GM23338 (cell line): Measurements from ENCODE around the gene ELL2. TPM values are rescaled to one million over a fixed set of nuclear protein-coding genes. Genes with fewer than 3 reads are reported as not detected.

Source experiments
- CREB1 ChIP-seq: fragments of 250-450 bp; sonication (Bioruptor Pico); IDR thresholded peaks from 2 replicates; pipeline ENCODE4 v1.5.0; 2020; ENCODE audit warnings: low read depth, mild to moderate bottlenecking, moderate library complexity
- ETS1 ChIP-seq: IDR thresholded peaks from 2 replicates; pipeline ENCODE4 v1.6.1; 2016; ENCODE audit warnings: antibody characterized with exemption
- EZH2 ChIP-seq: fragments of 200-600 bp; sonication (generic); IDR thresholded peaks from one replicate; pipeline ENCODE4 v1.8.0; 2017; ENCODE audit warnings: antibody characterized with exemption, mild to moderate bottlenecking, low read depth; ENCODE audit not compliant: unreplicated experiment
- EZH2phosphoT487 ChIP-seq: fragments of 200-600 bp; sonication (generic); IDR thresholded peaks from one replicate; pipeline ENCODE4 v1.8.1; 2018; ENCODE audit warnings: antibody characterized with exemption; ENCODE audit not compliant: unreplicated experiment
- POLR2AphosphoS5 ChIP-seq: IDR thresholded peaks from 2 replicates; pipeline ENCODE4 v1.6.1; 2016; ENCODE audit warnings: antibody characterized with exemption, low read depth
- STAT1 ChIP-seq: IDR thresholded peaks from one replicate; pipeline ENCODE4 v1.6.1; 2016; ENCODE audit warnings: antibody characterized with exemption; ENCODE audit not compliant: unreplicated experiment
- ZNF114 ChIP-seq: fragments of 250-450 bp; sonication (Bioruptor Pico); IDR thresholded peaks from 2 replicates; pipeline ENCODE4 v1.5.0; 2020; ENCODE audit warnings: mild to moderate bottlenecking, moderate library complexity
- ZNF462 ChIP-seq: fragments of 250-450 bp; sonication (Bioruptor Pico); IDR thresholded peaks from 2 replicates; pipeline ENCODE4 v1.5.0; 2020; ENCODE audit warnings: mild to moderate bottlenecking, moderate library complexity
- polyA plus RNA-seq: library from polyadenylated mRNA; unstranded; fragments of >200 nt; fragmentation: Nextera tagmentation; extraction: Ambion mirVana; gene quantifications from 2 replicates; pipeline ENCODE4 v1.2.1, GENCODE V29; 2016
- total RNA-seq: library from RNA; depleted of rRNA; stranded (reverse); fragments of >200 nt; shearing (Covaris generic); gene quantifications from 2 replicates; pipeline ENCODE4 v1.2.3, GENCODE V29; 2014

Gene ELL2
- total and polyA plus RNA-seq, 2 experiments from 2014 or later, result 7.4 to 32.6 TPM

GRCh38 chr5:95880081-95880926 is 81.3 kb downstream of the ELL2 start (continued):
- no peak for TF ChIP-seq ZNF462
- TF ChIP-seq ZNF114 (CRISPR knock-in tag), result no peak
- TF ChIP-seq POLR2AphosphoS5, result no peak
- no peak for TF ChIP-seq EZH2
- TF ChIP-seq ETS1, result no peak
- TF ChIP-seq EZH2phosphoT487, result no peak
- no peak for TF ChIP-seq STAT1
- TF ChIP-seq CREB1 (CRISPR knock-in tag), result no peak
